GM21390 (cell line): ENCODE results near the gene ZNF232.
"Not testable (repeated sequence)": the region's sequence is repeated elsewhere in the genome, so short reads cannot be mapped to it uniquely, and the experiment has no call there.

ENCODE experiments used
- ATAC-seq: cut with Tn5 transposase; IDR thresholded peaks from one replicate; pipeline ENCODE4 v1.9.1; 2021; ENCODE audit not compliant: unreplicated experiment

The ZNF232 gene

DNA sequence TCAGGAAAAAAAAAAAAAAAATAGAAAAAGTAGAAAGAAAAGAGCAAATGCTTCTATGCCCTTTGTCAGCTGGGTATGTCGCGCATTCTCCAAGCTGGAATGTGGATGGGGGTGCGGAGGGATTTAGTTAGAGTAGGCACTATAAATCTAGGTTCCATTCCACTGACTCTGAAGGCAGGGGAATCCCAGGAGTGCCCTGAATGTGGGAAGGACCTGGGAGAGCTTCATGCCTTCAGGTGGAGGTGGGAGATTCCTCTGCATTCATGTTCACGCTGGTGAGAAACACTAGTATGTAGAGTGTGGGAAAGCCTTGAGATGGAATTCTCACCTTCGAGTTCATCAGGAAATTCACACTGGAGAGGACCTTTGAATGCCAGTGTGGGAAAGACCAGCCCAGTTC, 12.4 kb downstream of the ZNF232 start:
- no peak for ATAC-seq

DNA sequence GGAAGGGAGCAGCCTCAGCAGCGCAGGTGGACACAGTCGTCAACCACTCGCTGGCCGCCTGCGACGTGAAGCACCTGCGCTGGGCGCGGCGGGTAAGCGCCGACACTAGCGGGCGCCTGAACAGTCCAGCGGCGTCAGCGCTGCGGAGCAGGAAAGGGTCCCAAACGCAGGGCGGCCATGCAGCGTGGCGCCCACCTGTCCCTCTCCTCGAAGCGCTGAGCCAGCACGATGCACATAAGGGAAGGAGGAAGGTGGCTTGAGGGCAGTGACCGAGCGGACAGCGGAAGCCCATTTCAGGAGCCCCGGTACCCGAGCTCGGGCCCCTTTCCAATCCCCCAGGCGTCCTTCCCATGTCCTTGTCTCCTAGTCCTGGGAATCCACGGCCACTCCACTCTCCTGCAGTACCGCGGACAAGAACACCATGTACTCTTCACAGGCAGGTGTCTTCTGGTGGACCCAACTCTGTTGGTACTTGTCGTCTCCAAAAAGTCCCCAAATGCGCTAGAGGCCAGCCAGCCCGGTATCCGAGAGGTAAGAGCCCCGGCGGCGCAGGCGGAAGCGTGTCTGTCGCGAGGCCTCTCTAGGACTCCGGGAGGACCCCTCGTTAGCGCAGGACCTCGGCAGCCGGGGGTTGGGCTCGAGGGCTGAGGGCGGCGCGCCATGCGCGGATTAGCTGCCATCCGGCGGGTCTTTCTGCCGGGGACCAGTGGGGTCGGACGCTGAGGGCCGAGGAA, 14.4 kb downstream of the ZNF232 start:
- no peak for ATAC-seq

DNA sequence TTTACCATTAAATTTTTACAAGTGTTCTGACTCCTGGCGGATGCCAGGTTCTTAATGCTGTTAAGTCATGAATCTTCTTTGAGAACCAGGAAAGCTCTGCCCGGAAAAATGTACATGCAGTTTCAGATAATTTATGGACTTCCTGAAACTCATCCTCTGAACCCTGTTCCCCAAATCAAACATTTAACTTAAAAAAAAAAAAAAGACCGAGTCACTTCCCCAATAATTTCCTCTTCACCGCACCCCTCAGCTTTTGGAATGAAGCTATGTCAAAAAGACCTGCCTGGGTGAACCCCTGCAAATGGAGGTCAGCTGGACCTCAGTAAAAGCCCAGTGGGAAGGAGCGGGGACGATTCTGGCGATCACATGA, 15.0 kb downstream of the ZNF232 start:
- ATAC-seq, result no peak

DNA sequence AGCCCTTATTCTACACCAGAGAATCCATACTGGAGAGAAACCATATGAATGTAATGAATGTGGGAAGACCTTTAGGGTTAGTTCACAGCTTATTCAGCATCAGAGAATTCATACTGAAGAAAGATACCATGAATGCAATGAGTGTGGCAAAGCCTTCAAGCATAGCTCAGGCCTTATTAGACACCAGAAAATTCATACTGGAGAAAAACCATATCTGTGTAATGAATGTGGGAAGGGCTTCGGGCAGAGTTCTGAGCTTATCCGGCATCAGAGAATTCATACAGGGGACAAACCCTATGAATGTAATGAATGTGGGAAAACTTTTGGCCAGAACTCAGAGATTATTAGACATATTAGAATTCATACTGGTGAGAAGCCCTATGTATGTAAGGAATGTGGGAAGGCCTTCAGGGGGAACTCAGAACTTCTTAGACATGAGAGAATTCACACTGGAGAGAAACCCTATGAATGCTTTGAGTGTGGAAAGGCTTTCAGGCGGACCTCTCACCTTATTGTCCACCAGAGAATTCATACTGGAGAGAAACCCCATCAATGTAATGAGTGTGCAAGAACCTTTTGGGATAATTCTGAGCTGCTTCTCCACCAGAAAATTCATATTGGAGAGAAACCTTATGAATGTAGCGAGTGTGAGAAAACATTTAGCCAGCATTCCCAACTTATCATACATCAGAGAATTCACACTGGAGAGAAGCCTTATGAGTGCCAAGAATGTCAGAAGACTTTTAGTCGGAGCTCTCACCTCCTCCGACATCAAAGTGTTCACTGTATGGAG, 19.3 kb downstream of the ZNF232 start:
- ATAC-seq, result no peak

DNA sequence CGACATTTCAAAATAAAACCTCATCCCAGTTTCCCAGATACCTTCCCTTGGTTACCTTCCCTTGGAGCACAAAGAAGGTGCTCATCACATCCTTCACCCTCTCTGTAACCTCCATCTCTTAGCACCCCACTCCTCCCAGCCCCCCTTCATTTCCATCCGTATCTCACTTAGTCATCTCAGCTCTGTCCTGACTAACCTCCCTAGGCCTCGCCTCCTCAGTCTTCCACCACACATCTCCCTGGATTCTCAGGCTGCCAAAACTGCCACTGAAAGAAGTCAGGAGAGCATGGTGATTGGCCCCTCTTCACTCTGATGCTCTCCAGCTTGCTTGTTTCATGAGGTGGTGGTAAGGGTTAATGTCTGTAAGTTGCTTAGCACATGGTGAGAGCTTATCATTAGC, 31.1 kb downstream of the ZNF232 start:
- no peak for ATAC-seq

DNA sequence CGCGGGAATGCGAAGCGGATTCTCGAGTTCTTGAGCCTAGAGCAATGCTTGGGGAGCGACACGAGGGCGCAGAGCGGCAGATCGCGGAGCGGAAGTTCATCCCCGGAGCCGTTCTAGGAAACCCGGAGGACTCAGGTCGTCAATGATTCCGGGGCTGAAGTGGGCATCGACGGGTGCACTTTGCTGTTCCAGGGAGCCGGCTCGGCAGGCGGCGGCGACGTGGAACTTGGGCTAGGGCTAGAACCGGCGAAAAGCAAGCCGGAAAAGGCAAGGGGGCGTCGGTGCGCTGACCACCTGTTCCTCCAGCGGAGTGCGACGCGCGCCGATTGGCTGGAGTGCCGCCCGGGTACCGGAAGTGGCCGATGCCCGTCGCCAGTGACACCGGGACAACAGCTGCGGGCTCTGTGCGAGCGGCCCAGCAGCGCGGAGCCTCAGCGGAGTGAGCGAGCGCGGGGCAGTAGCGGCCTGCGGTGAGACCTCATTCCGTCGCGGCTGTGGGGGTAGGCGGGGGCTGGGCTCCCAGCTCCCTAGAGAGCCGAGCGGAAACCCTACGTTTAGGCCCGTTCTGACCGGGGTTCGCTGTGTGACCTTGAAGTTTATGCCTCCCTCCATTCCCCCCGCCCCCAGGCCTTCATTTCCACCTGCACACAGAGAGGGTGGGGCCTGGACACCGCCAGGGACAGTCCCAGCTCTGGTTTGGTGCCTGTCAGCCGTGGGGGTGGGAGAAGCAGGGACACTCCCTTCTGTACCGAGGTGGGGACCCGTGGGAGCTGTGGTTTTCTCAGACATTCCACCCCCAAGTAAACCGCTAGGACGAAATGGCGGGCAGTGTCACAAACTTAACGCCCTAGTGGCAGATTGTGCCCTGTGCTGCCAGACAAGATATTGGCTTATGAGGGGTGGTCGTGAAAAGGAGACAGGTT, 33.3 kb downstream of the ZNF232 start, which contains the start of gene ZFP3:
ZFP3 (plus strand) TSS at position 362 of the 923 bp plus-strand sequence. CDS start 13,038 bp downstream, outside the sequence.
- peak; percentile 84 for ATAC-seq

DNA sequence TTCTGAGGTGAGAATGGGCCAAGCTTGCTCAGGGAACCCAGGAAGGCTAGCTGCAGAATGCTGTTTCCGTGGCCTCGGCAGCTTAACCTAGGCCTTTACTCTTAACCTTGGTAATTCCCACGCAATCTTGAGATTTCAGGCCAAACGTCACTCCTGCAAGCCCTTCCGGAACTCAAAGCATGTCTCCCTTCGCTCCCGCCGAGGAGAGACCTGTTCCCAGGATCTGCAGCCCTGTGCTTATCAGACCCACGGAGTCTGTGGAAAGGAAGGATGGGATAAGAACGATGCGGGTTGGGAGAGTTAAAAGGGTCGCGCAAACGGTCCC, 33.9 kb downstream of the ZNF232 start:
- ATAC-seq, result no peak

DNA sequence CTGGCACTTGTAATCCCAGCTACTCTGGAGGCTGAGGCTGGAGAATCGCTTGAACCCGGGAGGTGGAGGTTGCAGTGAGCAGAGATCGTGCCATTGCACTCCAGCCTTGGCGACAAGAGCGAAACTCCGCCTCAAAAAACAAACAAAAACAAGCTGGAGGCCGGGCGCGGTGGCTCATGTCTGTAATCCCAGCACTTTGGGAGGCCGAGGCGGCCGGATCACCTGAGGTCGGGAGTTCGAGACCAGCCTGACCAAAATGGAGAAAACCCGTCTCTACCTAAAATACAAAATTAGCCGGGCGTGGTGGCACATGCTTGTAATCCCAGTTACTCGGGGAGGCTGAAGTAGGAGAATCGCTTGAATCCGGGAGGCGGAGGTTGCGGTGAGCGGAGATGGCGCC, 34.4 kb downstream of the ZNF232 start:
- ATAC-seq, result not testable (repeated sequence)

DNA sequence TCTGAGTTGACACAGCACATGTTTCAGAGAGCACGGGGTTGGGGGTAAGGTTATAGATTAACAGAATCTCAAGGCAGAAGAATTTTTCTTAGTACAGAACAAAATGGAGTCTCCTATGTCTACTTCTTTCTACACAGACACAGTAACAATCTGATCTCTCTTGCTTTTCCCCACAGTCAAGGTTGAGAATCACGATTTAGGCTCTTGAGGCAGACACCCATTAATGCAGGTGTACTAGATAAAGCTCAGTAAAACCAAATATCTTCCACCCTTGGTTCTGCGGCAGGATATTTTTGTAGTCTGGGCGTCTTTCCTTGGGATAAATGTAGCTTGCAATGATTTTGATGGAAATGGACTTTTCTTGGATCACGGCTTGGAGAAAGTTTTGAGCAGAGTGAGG, 36.2 kb downstream of the ZNF232 start:
- not testable (repeated sequence) for ATAC-seq

DNA sequence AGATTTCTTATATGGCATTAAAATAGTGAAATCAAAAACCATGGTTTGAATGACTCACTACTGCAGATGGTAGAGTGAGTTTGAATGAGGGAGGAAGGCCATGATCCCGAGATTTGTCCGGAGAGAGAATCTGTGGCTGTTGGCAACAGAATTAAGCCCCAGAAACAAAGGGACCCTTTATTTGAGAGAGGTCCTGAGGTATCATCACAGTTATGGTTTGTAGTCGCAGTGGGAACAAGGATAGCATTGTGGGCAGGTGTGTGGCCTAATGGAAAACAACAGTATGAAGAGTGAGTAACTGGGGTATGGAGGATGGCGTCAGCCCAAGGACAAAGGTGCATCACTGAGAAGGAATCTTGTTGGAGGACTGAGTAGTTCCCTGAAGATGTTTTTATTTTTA, 42.0 kb downstream of the ZNF232 start:
- ATAC-seq, result no peak

DNA sequence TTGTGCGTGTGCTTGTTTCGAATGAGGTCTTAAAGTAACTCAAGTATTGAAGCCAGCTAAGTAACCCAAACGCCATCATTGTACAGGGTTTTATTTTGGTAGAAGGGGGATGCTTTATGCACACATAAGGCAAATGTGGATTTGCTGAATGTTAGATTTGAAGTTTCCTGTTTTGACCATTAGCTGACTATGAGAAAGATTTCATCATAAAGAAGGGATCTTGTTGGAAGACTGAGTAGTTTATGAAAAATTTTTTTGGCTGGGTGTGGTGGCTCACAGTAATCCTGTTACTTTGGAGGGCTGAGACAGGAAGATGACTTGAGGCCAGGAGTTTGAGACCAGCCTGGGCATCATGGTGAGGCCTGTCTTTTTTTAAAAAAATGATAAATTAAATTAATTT, 43.4 kb downstream of the ZNF232 start:
- ATAC-seq, result no peak

DNA sequence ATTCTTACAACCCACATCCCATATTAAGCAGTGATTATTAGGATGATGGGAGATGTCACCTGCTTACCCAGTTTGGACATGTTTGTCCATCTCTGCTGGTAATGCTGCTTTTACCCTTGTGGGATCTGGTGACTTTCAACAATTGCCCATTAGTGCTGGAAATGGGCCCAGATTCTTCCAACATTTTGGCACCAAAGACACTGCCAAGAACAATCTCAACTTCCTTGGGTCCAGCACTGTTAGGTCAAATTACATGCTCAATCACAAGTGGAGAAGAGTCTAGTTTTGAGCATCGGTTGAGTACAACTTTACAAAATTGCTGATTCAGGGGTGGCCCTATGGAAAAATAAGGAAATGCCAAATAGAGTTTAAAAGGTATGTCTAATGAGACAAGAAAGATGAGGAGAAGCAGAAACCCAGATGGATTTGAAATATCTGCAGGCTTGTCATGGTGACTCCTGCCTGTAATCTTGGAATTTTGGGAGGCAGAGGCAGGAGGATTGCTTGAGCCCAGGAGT, 46.4 kb downstream of the ZNF232 start:
- ATAC-seq, result no peak
